Hepatocyte (in vitro differentiated cells): ENCODE results near the gene PACRG. TPM values are rescaled to one million over a fixed set of nuclear protein-coding genes. Genes with fewer than 3 reads are reported as not detected.

Experiments used
- DNase-seq: peaks from one replicate; pipeline ENCODE4 v3.0.0-alpha.2; 2016; ENCODE audit warnings: low spot score
- H2AFZ ChIP-seq: fragments of 200-600 bp; sonication (generic); 2 replicates; pipeline ENCODE4 v1.6.0; 2016; ENCODE audit warnings: antibody characterized with exemption, mild to moderate bottlenecking
- H3K27ac ChIP-seq: fragments of 200-600 bp; sonication (generic); 2 replicates; pipeline ENCODE4 v1.5.1; 2016; ENCODE audit warnings: mild to moderate bottlenecking
- H3K27me3 ChIP-seq: fragments of 200-600 bp; sonication (generic); 2 replicates; pipeline ENCODE4 v1.6.1; 2016
- H3K36me3 ChIP-seq: fragments of 200-600 bp; sonication (generic); replicated peaks from 2 replicates; pipeline ENCODE4 v1.5.1; 2016; ENCODE audit warnings: low read depth; ENCODE audit not compliant: insufficient read depth
- H3K4me1 ChIP-seq: fragments of 200-600 bp; sonication (generic); 2 replicates; pipeline ENCODE4 v1.5.1; 2016; ENCODE audit warnings: mild to moderate bottlenecking, moderate library complexity; ENCODE audit not compliant: insufficient read depth
- H3K4me2 ChIP-seq: fragments of 200-600 bp; sonication (generic); 2 replicates; pipeline ENCODE4 v1.6.0; 2016
- H3K4me3 ChIP-seq: fragments of 200-600 bp; sonication (generic); 2 replicates; pipeline ENCODE4 v1.5.1; 2016; ENCODE audit warnings: mild to moderate bottlenecking
- H3K79me2 ChIP-seq: fragments of 200-600 bp; sonication (generic); 2 replicates; pipeline ENCODE4 v1.6.0; 2017; ENCODE audit warnings: mild to moderate bottlenecking
- H3K9me2 ChIP-seq: fragments of 200-600 bp; sonication (generic); replicated peaks from 2 replicates; pipeline ENCODE4 v1.6.0; 2017; ENCODE audit warnings: mild to moderate bottlenecking; ENCODE audit not compliant: insufficient read depth
- H3K9me3 ChIP-seq: fragments of 200-600 bp; sonication (generic); 2 replicates; pipeline ENCODE4 v1.5.1; 2016; ENCODE audit warnings: low read depth, mild to moderate bottlenecking
- H4K20me1 ChIP-seq: fragments of 200-600 bp; sonication (generic); 2 replicates; pipeline ENCODE4 v1.6.0; 2016; ENCODE audit warnings: mild to moderate bottlenecking; ENCODE audit not compliant: insufficient read depth, poor library complexity, severe bottlenecking
- EZH2 ChIP-seq: fragments of 200-600 bp; sonication (generic); IDR thresholded peaks from 2 replicates; pipeline ENCODE4 v1.6.1; 2016; ENCODE audit warnings: antibody characterized with exemption, mild to moderate bottlenecking, borderline replicate concordance
- EZH2phosphoT487 ChIP-seq: fragments of 200-600 bp; sonication (generic); IDR thresholded peaks from one replicate; pipeline ENCODE4 v1.6.1; 2018; ENCODE audit warnings: antibody characterized with exemption, mild to moderate bottlenecking, low read depth, moderate library complexity; ENCODE audit not compliant: unreplicated experiment, severe bottlenecking
- WGBS: methylation state at CpG from one replicate; pipeline ENCODE4 v1.1.6; 2016; ENCODE audit warnings: low lambda C conversion rate; ENCODE audit errors: missing lambda C conversion rate; 5-methylcytosine and 5-hydroxymethylcytosine counted together
- polyA plus RNA-seq: library from polyadenylated mRNA; unstranded; fragments of >200 nt; fragmentation: Nextera tagmentation; extraction: Ambion mirVana; gene quantifications from 2 replicates; pipeline ENCODE4 v1.2.1, GENCODE V29; 2016
- total RNA-seq: library from RNA; depleted of rRNA; stranded (reverse); fragments of >200 nt; gene quantifications from 2 replicates; pipeline ENCODE4 v1.2.3, GENCODE V29; 2014
- TF ChIP-seq, protein P1 (sequence below): fragments of 200-600 bp; sonication (generic); IDR thresholded peaks from 2 replicates; pipeline ENCODE4 v1.5.1; 2016; ENCODE audit warnings: antibody characterized with exemption, mild to moderate bottlenecking; ENCODE audit not compliant: poor library complexity

The PACRG gene
- total and polyA plus RNA-seq, 2 experiments from 2014 or later = 0.91 to 2.6 TPM

- Histone ChIP-seq H3K36me3 (no peaks in the 10 kb centered on the region), H3K4me2 (no peak overlapping the region), H3K4me1 (no peaks in the 10 kb centered on the region), H4K20me1 (no peaks in the 10 kb centered on the region), H3K27ac (no peak overlapping the region), H3K4me3 (no peak overlapping the region), H3K27me3 (peaks cover 23% of the 10 kb centered on the region), H3K9me3 (no peaks in the 10 kb centered on the region), H3K9me2 (no peaks in the 10 kb centered on the region), H2AFZ (peak overlapping the region; percentile 75), H3K79me2 (no peaks in the 10 kb centered on the region)
- no peak for TF ChIP-seq EZH2phosphoT487
- TF ChIP-seq, protein P1, sequence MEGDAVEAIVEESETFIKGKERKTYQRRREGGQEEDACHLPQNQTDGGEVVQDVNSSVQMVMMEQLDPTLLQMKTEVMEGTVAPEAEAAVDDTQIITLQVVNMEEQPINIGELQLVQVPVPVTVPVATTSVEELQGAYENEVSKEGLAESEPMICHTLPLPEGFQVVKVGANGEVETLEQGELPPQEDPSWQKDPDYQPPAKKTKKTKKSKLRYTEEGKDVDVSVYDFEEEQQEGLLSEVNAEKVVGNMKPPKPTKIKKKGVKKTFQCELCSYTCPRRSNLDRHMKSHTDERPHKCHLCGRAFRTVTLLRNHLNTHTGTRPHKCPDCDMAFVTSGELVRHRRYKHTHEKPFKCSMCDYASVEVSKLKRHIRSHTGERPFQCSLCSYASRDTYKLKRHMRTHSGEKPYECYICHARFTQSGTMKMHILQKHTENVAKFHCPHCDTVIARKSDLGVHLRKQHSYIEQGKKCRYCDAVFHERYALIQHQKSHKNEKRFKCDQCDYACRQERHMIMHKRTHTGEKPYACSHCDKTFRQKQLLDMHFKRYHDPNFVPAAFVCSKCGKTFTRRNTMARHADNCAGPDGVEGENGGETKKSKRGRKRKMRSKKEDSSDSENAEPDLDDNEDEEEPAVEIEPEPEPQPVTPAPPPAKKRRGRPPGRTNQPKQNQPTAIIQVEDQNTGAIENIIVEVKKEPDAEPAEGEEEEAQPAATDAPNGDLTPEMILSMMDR = no peak
- TF ChIP-seq EZH2 = no peak
- 59% methylated on average over 4 of the region's 4 CpGs for WGBS
- DNase-seq = no peak
Measured at GRCh38 chr6:163261361-163261760, 533.6 kb downstream of the PACRG start.

GRCh38 chr6:163262080-163262479 is 534.3 kb downstream of the PACRG start:
- Histone ChIP-seq H3K9me3 (no peaks in the 10 kb centered on the region), H3K36me3 (no peaks in the 10 kb centered on the region), H3K4me1 (no peaks in the 10 kb centered on the region), H3K9me2 (no peaks in the 10 kb centered on the region), H2AFZ (no peak overlapping the region), H4K20me1 (no peaks in the 10 kb centered on the region), H3K27ac (no peak overlapping the region), H3K4me2 (no peak overlapping the region), H3K79me2 (no peaks in the 10 kb centered on the region), H3K4me3 (no peak overlapping the region), H3K27me3 (peaks cover 23% of the 10 kb centered on the region)
- DNase-seq = no peak
- TF ChIP-seq EZH2 (no peak), EZH2phosphoT487 (no peak)
- TF ChIP-seq, protein P1 = no peak
- 85% methylated on average over 7 of the region's 7 CpGs for WGBS

GRCh38 chr6:163263196-163263595 is 535.4 kb downstream of the PACRG start:
- no peaks in the 10 kb centered on the region for H3K9me2 ChIP-seq
- 84% methylated on average over 8 of the region's 8 CpGs for WGBS
- H3K79me2 ChIP-seq = no peaks in the 10 kb centered on the region
- H3K9me3 ChIP-seq = no peaks in the 10 kb centered on the region
- TF ChIP-seq, protein P1 = no peak
- no peak for TF ChIP-seq EZH2
- no peak for TF ChIP-seq EZH2phosphoT487
- no peaks in the 10 kb centered on the region for H3K36me3 ChIP-seq
- no peaks in the 10 kb centered on the region for H3K4me1 ChIP-seq
- DNase-seq = no peak
- H3K4me3 ChIP-seq = no peak overlapping the region
- H3K27ac ChIP-seq = no peak overlapping the region
- H4K20me1 ChIP-seq = no peaks in the 10 kb centered on the region
- H3K4me2 ChIP-seq = no peak overlapping the region
- no peak overlapping the region for H2AFZ ChIP-seq
- peaks cover 23% of the 10 kb centered on the region for H3K27me3 ChIP-seq

GRCh38 chr6:163263998-163264661 is 536.4 kb downstream of the PACRG start:
- H2AFZ ChIP-seq = no peak overlapping the region
- no peak for TF ChIP-seq EZH2phosphoT487
- H3K4me3 ChIP-seq = no peak overlapping the region
- no peaks in the 10 kb centered on the region for H3K4me1 ChIP-seq
- H3K27me3 ChIP-seq = peaks cover 20% of the 10 kb centered on the region
- no peaks in the 10 kb centered on the region for H3K9me2 ChIP-seq
- no peaks in the 10 kb centered on the region for H3K79me2 ChIP-seq
- no peaks in the 10 kb centered on the region for H3K36me3 ChIP-seq
- no peaks in the 10 kb centered on the region for H3K9me3 ChIP-seq
- H3K4me2 ChIP-seq = no peak overlapping the region
- no peak overlapping the region for H3K27ac ChIP-seq
- no peaks in the 10 kb centered on the region for H4K20me1 ChIP-seq
- WGBS = 76% methylated on average over 13 of the region's 13 CpGs
- no peak for DNase-seq
